Endothelial cell of umbilical vein (primary cell): ENCODE data around the gene EARS2. TPM values are rescaled to one million over a fixed set of nuclear protein-coding genes. Genes with fewer than 3 reads are reported as not detected.

Experiments
- BruUV-seq: library from RNA; stranded (reverse); fragments of 400-500 nt; replicated peaks from 2 replicates; lab custom pipeline; 2021; lab: Mats Ljungman, UMichigan
- CTCF ChIA-PET: fragments of 300-600, 350-600 bp; sonication (Branson Sonifier 250); formaldehyde crosslinking; loops from one replicate; lab custom pipeline; 2021; ENCODE audit warnings: antibody characterized with exemption, inconsistent platforms; lab: Charles Lee
- POLR2A ChIA-PET: fragments of 300-600, 350-600 bp; sonication (Branson Sonifier 250); formaldehyde crosslinking; loops from one replicate; lab custom pipeline; 2021; ENCODE audit warnings: antibody characterized with exemption, inconsistent platforms; lab: Charles Lee
- DNase-seq: peaks from one replicate; pipeline ENCODE4 v3.0.0-alpha.2; 2011; ENCODE audit warnings: low read depth, low spot score
- FAIRE-seq: peaks from 2 replicates; lab custom pipeline; 2011; peaks lifted over from hg19 to GRCh38; lab: Jason Lieb, UNC
- H2AFZ ChIP-seq: 2 replicates; pipeline ENCODE4 v1.6.0; 2012; ENCODE audit warnings: low read depth, low read length, control low read depth, inconsistent platforms
- H3K27ac ChIP-seq: 2 replicates; pipeline ENCODE4 v1.5.1; 2011; ENCODE audit warnings: low read depth, mild to moderate bottlenecking, control low read depth, low read length, moderate library complexity; ENCODE audit not compliant: insufficient read depth
- H3K27me3 ChIP-seq, 2 experiments: 2 replicates each; pipeline versions ENCODE4 v1.6.0 to v1.6.1; 2011; ENCODE audit warnings: low read length in 2 of 2, mixed read lengths in 1 of 2; ENCODE audit not compliant: control insufficient read depth in 2 of 2, insufficient read depth in 2 of 2
- H3K36me3 ChIP-seq, 2 experiments: 2 replicates in 1 of 2; 3 replicates in 1 of 2; pipeline ENCODE4 v1.5.1; 2011; ENCODE audit warnings: low read length in 2 of 2, mild to moderate bottlenecking in 1 of 2, moderate library complexity in 1 of 2; ENCODE audit not compliant: control insufficient read depth in 2 of 2, insufficient read depth in 2 of 2; ENCODE audit errors: extremely low read depth in 1 of 2
- H3K4me1 ChIP-seq: 3 replicates; pipeline ENCODE4 v1.5.1; 2011; ENCODE audit warnings: mild to moderate bottlenecking, low read length; ENCODE audit not compliant: control insufficient read depth, insufficient read depth; ENCODE audit errors: extremely low read depth
- H3K4me2 ChIP-seq: 2 replicates; pipeline ENCODE4 v1.6.1; 2011; ENCODE audit warnings: low read length, control low read depth, mixed read lengths; ENCODE audit not compliant: insufficient read depth
- H3K4me3 ChIP-seq, 3 experiments: fragments of 200-600 bp in 1 of 3; sonication (generic), shearing (Covaris generic) in 1 of 3; replicated peaks in 1 of 3; 2 replicates each; pipeline ENCODE4 v1.5.1; 2011 to 2016; ENCODE audit warnings: control low read depth in 3 of 3, low read length in 3 of 3, mild to moderate bottlenecking in 2 of 3, inconsistent platforms in 1 of 3, low read depth in 1 of 3, moderate library complexity in 1 of 3; ENCODE audit not compliant: insufficient read depth in 1 of 3
- H3K79me2 ChIP-seq: 2 replicates; pipeline ENCODE4 v1.6.0; 2012; ENCODE audit warnings: low read length, inconsistent platforms; ENCODE audit not compliant: control insufficient read depth, insufficient read depth
- H3K9ac ChIP-seq: replicated peaks from 2 replicates; pipeline ENCODE3; 2011; ENCODE audit warnings: low read length, control low read depth; ENCODE audit not compliant: insufficient read depth; ENCODE audit errors: extremely low read depth
- H3K9me1 ChIP-seq: replicated peaks from 3 replicates; pipeline ENCODE4 v1.6.0; 2011; ENCODE audit warnings: mild to moderate bottlenecking, low read length; ENCODE audit not compliant: control insufficient read depth, insufficient read depth; ENCODE audit errors: extremely low read depth
- H3K9me3 ChIP-seq: replicated peaks from 2 replicates; pipeline ENCODE4 v1.5.1; 2012; ENCODE audit warnings: low read length, inconsistent platforms; ENCODE audit not compliant: control insufficient read depth, insufficient read depth
- H4K20me1 ChIP-seq: replicated peaks from 2 replicates; pipeline ENCODE3; 2011; ENCODE audit warnings: mild to moderate bottlenecking, low read length; ENCODE audit not compliant: control insufficient read depth, insufficient read depth; ENCODE audit errors: extremely low read depth
- CTCF ChIP-seq, 2 donors: IDR thresholded peaks; 1 replicate in 1 of 2; 2 replicates in 1 of 2; pipeline ENCODE4 v1.5.1; 2011; ENCODE audit warnings: low read length in 2 of 2, mild to moderate bottlenecking in 2 of 2, moderate library complexity in 2 of 2, control low read depth in 1 of 2, inconsistent platforms in 1 of 2, low read depth in 1 of 2; ENCODE audit not compliant: insufficient read depth in 1 of 2; ENCODE audit errors: extremely low read depth in 1 of 2
- EZH2 ChIP-seq: IDR thresholded peaks from 2 replicates; pipeline ENCODE4 v1.6.1; 2012; ENCODE audit warnings: borderline replicate concordance, low read depth, mild to moderate bottlenecking, moderate library complexity, low read length, inconsistent platforms; ENCODE audit not compliant: severe bottlenecking
- JUN ChIP-seq: IDR thresholded peaks from 2 replicates; pipeline ENCODE4 v1.6.1; 2011; ENCODE audit warnings: borderline replicate concordance, low read depth; ENCODE audit not compliant: insufficient read length, insufficient read depth
- MAX ChIP-seq: IDR thresholded peaks from 2 replicates; pipeline ENCODE4 v1.6.1; 2011; ENCODE audit not compliant: insufficient read depth, insufficient read length
- MYC ChIP-seq: IDR thresholded peaks from one replicate; pipeline ENCODE4 v1.6.1; 2011; ENCODE audit warnings: mild to moderate bottlenecking, low read depth, low read length
- POLR2AphosphoS5 ChIP-seq: IDR thresholded peaks from 2 replicates; pipeline ENCODE4 v1.6.1; 2012; ENCODE audit warnings: low read depth, mild to moderate bottlenecking, control low read depth, low read length, moderate library complexity; ENCODE audit not compliant: insufficient read depth
- dilution Hi-C: fragments of 300-500 bp; cut with MboI; formaldehyde crosslinking; loops from one replicate; pipeline ENCODE4 v1.15.0; 2019; ENCODE audit warnings: low sequenced_read_pairs; ENCODE audit not compliant: extremely low pct_ligation_motif_present
- intact Hi-C: fragments of 100-400 bp; cut with micrococcal nuclease; formaldehyde crosslinking; loops from one replicate; pipeline ENCODE4 v1.10.0; 2022
- polyA plus RNA-seq, 4 experiments: library from polyadenylated mRNA; depleted of rRNA in 3 of 4; stranded (reverse) in 3 of 4; unstranded in 1 of 4; fragments of >200 nt; gene quantifications; 2 replicates each; pipeline versions ENCODE4 v1.2.1 to v1.2.3, GENCODE V29; 2011 to 2012; ENCODE audit warnings: missing spikeins in 1 of 4
- total RNA-seq: library from RNA; stranded (reverse); gene quantifications from 2 replicates; pipeline ENCODE4 v1.2.3, GENCODE V29; 2021

EARS2 gene
- total and polyA plus RNA-seq, 2 donors (not counting 3 experiments of a cell fraction or from before 2014, with no cell fraction given), result 14.7 to 21.6 TPM

- Histone ChIP-seq H3K9ac (no peak overlapping the region), H3K9me1 (no peaks in the 10 kb centered on the region), H3K9me3 (no peaks in the 10 kb centered on the region), H3K36me3 (no peaks in the 10 kb centered on the region), H3K4me1 (peaks cover 8% of the 10 kb centered on the region), H3K27ac (no peak overlapping the region), H2AFZ (no peak overlapping the region), H3K79me2 (peaks cover 2% of the 10 kb centered on the region), H3K4me2 (no peak overlapping the region), H3K4me3 (no peak overlapping the region), H3K27me3 (no peaks in the 10 kb centered on the region), H4K20me1 (no peaks in the 10 kb centered on the region)
- no TSS peak for BruUV-seq
- FAIRE-seq (no peak), DNase-seq (no peak)
- intact Hi-C loops, result no loop called here
- dilution Hi-C loops, result no loop called here
- POLR2A ChIA-PET, result no interaction called here
- CTCF ChIA-PET, result no interaction called here
- TF ChIP-seq EZH2 (no peak), MYC (no peak), POLR2AphosphoS5 (no peak), JUN (no peak), MAX (no peak), CTCF (IDR thresholded peaks at IDR 0.05; ENCODE audit: extremely low read depth in 1 of 2, insufficient read depth in 1 of 2, low read depth in 1 of 2, low read length in 2 of 2) (no peak)
Measured at GRCh38 chr16:23514381-23515152, 42.6 kb downstream of the EARS2 start.
